Epithelial cell of proximal tubule (primary cell): ENCODE measurements around the gene MT1M. TPM values are rescaled to one million over a fixed set of nuclear protein-coding genes. Genes with fewer than 3 reads are reported as not detected.

Experiments used
- DNase-seq: peaks from one replicate; pipeline ENCODE4 v3.0.0-alpha.2; 2011; ENCODE audit warnings: low read depth
- H3K4me3 ChIP-seq: 2 replicates; pipeline ENCODE4 v1.5.1; 2011; ENCODE audit warnings: low read depth, mild to moderate bottlenecking, low read length
- CTCF ChIP-seq: conservative IDR thresholded peaks from 2 replicates; pipeline ENCODE4 v1.5.1; 2012; ENCODE audit warnings: low read depth, mild to moderate bottlenecking, low read length
- total RNA-seq: library from RNA; depleted of rRNA; stranded (reverse); fragments of >200 nt; gene quantifications from 2 replicates; pipeline ENCODE4 v1.2.3, GENCODE V29; 2015

The MT1M gene
- total RNA-seq, 1 donor from 2014 or later = 124 TPM

- no peak for TF ChIP-seq CTCF
- H3K4me3 ChIP-seq = no peak overlapping the region
- no peak for DNase-seq
Observed at GRCh38 chr16:56634715-56635440, 2.4 kb downstream of the MT1M start.

GRCh38 chr16:56635441-56635967 lies 3.0 kb downstream of the MT1M start:
- DNase-seq = no peak
- H3K4me3 ChIP-seq = no peak overlapping the region
- no peak for TF ChIP-seq CTCF

- no peak for TF ChIP-seq CTCF
- no peak overlapping the region for H3K4me3 ChIP-seq
- DNase-seq = no peak
Observed at GRCh38 chr16:56636616-56637413, 4.4 kb downstream of the MT1M start.

GRCh38 chr16:56637814-56638750 lies 5.6 kb downstream of the MT1M start, which contains the start of gene MT1A:
MT1A (plus strand) TSS chr16:56638666; CDS start chr16:56638739, 73 bp downstream.
- DNase-seq = no peak
- H3K4me3 ChIP-seq = peak within 1 kb of the TSS; percentile 59
- no peak for TF ChIP-seq CTCF

- H3K4me3 ChIP-seq = peak overlapping the region; percentile 59
- DNase-seq = no peak
- TF ChIP-seq CTCF = no peak
Observed at GRCh38 chr16:56639045-56639444, 6.6 kb downstream of the MT1M start.

- no peak for DNase-seq
- H3K4me3 ChIP-seq = no peak overlapping the region
- TF ChIP-seq CTCF = no peak
Observed at GRCh38 chr16:56640076-56640475, 7.6 kb downstream of the MT1M start.
